Posterior cingulate gyrus (tissue), 11 donors: ENCODE data around the gene HRH2.
"Not testable (repeated sequence)": the region's sequence is repeated elsewhere in the genome, so short reads cannot be mapped to it uniquely, and the experiment has no call there.

Experiments
- DNase-seq, 10 donors: peaks; one replicate each; pipeline versions ENCODE4 v3.0.0 to v3.0.0-alpha.2; 2020 to 2021; ENCODE audit warnings: mixed read lengths in 3 of 10
- intact Hi-C: fragments of 100-400 bp; cut with DNase I; formaldehyde crosslinking; loops from one replicate; pipeline ENCODE4 v1.15.1; 2023

HRH2 gene

DNA sequence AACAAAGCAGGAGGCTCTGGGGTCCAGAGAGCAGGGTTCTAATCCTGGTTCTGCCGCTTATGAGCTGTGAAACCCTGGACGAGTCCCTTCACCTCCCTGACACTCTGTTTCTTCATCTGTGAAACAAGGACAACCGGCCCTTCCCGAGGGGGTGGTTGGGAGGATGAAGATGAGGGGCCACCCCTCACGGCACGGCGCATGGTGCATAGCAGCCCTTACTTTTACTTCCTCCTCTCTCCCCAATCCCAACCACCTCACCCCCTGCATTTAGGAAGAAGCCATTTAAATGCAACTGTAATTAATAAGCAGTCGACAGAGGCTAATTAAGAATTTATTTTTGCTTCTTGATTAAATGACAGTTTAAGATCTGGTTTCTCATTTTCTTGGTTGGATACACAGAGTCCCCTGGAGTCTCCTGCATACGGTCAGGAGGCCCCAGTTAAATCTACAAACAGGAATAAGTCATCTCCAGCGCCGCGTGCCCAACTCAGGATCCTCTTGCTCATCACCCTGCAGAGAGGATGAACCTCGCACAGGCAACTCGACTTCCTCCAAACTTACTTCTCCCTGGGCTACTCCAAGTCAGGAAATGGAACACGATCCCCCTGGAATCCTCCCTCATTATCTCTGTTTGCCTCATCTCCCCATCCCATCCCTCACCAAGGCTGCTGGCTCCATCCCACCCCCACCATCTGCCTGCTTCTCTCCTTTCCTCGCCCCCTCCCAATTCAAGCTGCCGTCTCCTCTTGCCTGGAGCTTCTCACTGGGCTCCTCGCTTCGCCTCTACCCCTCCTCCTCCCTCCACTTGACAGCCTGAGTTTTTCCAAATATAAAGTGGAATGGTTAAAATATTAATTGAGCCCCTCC lies 95.9 kb downstream of the HRH2 start:
- DNase-seq: no peak
- intact Hi-C loops: no loop called here

- DNase-seq, intact Hi-C loops: not testable (repeated sequence)
These were observed 102.1 kb downstream of the HRH2 start for GRCh38 chr5:175759991-175760390.
